ENCODE results near the gene SMIM5. TPM values are rescaled to one million over a fixed set of nuclear protein-coding genes. Genes with fewer than 3 reads are reported as not detected.
A peak's percentile ranks its signal among the peaks of the same experiment; 100 is the strongest.

SMIM5 gene
- total RNA-seq, 1 donor from 2014 or later: 14.0 TPM

DNA sequence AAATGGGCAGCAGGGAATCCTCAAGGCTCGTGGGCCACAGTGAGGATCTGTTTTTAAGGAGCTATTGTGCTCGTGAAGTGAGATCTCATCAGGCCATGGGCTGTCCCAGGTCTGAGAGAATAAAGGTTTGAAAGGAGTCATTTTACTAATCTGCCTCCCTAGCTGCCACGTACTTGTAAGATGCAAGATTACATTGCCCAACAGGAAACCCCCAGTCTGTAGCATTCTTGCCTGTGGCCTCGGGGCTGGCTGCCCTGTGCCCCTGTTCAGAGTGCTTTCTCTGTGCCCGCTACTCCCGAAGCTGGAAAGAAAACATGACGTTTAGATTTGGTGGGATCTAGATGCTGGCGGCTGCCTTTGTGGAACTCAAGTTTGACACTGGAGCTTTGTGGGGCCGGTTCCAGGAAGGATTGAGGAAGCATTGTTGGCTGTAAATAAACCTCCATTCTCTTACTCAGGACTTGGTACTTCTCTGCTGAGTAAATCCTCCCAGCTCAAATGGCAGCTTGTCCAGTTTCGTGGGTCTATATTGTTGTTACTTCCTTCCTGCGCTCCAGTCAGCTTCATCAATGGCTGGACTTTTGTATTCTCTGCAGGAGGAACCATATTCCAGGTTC is 55.1 kb downstream of the SMIM5 start:
- Histone ChIP-seq H3K27ac (replicated peaks) (peak overlapping the region; percentile 81), H3K4me3 (no peak overlapping the region), H3K27me3 (ENCODE audit: low read depth) (no peaks in the 10 kb centered on the region), H3K36me3 (no peaks in the 10 kb centered on the region), H3K4me1 (peaks cover 90% of the 10 kb centered on the region), H3K9me3 (replicated peaks) (no peaks in the 10 kb centered on the region)
- TF ChIP-seq, protein P1, sequence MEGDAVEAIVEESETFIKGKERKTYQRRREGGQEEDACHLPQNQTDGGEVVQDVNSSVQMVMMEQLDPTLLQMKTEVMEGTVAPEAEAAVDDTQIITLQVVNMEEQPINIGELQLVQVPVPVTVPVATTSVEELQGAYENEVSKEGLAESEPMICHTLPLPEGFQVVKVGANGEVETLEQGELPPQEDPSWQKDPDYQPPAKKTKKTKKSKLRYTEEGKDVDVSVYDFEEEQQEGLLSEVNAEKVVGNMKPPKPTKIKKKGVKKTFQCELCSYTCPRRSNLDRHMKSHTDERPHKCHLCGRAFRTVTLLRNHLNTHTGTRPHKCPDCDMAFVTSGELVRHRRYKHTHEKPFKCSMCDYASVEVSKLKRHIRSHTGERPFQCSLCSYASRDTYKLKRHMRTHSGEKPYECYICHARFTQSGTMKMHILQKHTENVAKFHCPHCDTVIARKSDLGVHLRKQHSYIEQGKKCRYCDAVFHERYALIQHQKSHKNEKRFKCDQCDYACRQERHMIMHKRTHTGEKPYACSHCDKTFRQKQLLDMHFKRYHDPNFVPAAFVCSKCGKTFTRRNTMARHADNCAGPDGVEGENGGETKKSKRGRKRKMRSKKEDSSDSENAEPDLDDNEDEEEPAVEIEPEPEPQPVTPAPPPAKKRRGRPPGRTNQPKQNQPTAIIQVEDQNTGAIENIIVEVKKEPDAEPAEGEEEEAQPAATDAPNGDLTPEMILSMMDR (IDR thresholded peaks at IDR 0.05; ENCODE audit: borderline replicate concordance): no peak
- no peak for DNase-seq
- intact Hi-C loops (cut with micrococcal nuclease): no loop called here

DNA sequence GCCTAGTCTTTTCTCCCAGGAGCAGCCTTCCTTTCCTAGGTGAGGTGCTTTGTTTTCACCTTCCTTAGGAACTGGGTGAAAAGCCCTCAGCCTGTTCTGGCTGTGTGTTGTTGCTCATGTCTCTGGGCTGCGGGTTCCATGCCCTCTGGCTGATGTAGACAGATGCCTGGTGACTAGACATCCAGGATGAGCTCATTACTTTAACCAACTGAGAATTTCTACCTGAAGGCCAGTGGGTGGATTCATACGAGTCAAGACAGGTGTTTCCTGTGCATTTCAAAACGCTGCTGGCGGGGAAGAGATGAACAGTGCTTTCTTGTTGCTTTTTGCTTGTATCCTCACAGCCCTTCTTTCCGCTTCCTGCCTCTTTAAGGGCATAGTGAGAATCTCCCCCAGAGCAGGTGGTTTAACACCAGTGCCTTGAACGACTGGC is 56.2 kb downstream of the SMIM5 start:
- Histone ChIP-seq H3K4me1 (peaks cover 88% of the 10 kb centered on the region), H3K9me3 (replicated peaks) (no peaks in the 10 kb centered on the region), H3K4me3 (no peak overlapping the region), H3K27me3 (ENCODE audit: low read depth) (no peaks in the 10 kb centered on the region), H3K36me3 (peaks cover 4% of the 10 kb centered on the region), H3K27ac (replicated peaks) (peak overlapping the region; percentile 81)
- intact Hi-C loops (cut with micrococcal nuclease): no loop called here
- TF ChIP-seq, protein P1 (IDR thresholded peaks at IDR 0.05; ENCODE audit: borderline replicate concordance): no peak
- DNase-seq: no peak

Other genes starting within 250 kb of the SMIM5 start
- gene GRB2, start 227.8 kb upstream of the SMIM5 start, total RNA-seq: 42.2 TPM
- 38.8 TPM for gene TMEM94, start 176.8 kb upstream of the SMIM5 start, total RNA-seq
- 34.3 TPM for gene CASKIN2, start 117.9 kb upstream of the SMIM5 start, total RNA-seq
- 6.8 TPM for gene TSEN54, start 116.9 kb upstream of the SMIM5 start, total RNA-seq
- 2.0 TPM for gene LLGL2, start 107.7 kb upstream of the SMIM5 start, total RNA-seq
- 43.0 TPM for gene MYO15B, start 45.6 kb upstream of the SMIM5 start, total RNA-seq
- gene RECQL5, start 33.7 kb downstream of the SMIM5 start, total RNA-seq: 17.3 TPM
- gene SAP30BP, start 33.9 kb downstream of the SMIM5 start, total RNA-seq: 47.2 TPM
- gene ITGB4, start 88.0 kb downstream of the SMIM5 start, total RNA-seq: 10.6 TPM
- 19.1 TPM for gene GALK1, start 131.8 kb downstream of the SMIM5 start, total RNA-seq
- 14.7 TPM for gene UNK, start 151.4 kb downstream of the SMIM5 start, total RNA-seq
- 13.3 TPM for gene UNC13D, start 211.0 kb downstream of the SMIM5 start, total RNA-seq
- gene WBP2, start 221.9 kb downstream of the SMIM5 start, total RNA-seq: 144 TPM
- gene TRIM47, start 245.1 kb downstream of the SMIM5 start, total RNA-seq: 27.5 TPM